ENCODE measurements around the gene SH3BP4.

Gene SH3BP4

DNA sequence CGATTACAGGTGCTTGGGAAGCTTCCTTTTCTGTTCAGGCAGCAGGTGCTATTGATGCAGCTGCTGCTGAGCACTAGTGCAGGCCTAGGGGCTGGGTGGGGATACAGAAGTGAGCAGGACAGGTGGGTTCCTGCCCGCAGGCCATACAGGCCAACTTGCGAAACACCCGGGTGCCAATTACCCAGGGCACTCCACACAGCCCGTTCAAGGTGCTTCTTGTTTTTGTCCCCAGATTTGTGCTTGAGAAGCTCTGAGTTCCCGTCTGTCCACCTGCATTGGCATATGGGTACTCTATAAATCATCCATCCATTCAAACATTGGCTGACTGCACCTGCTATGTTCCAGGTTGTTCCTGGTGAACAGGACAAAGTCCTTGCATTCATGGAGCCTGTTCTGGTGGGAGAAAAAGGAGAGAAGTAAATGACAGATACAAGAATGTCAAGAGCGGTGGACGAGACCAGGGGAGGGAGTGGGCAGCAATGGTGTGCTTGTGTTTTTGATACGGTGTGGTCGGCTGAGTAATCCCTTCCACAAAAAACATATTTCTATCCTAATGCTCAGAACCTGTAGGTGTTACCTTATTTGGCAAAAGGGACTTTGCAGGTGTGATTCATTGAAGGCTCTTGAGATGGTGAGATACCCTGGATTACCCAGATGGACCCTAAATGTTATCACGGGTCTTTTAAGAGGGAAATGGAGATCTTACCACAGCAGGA lies 31.4 kb downstream of the SH3BP4 start:
- DNase-seq = peak; percentile 88

DNA sequence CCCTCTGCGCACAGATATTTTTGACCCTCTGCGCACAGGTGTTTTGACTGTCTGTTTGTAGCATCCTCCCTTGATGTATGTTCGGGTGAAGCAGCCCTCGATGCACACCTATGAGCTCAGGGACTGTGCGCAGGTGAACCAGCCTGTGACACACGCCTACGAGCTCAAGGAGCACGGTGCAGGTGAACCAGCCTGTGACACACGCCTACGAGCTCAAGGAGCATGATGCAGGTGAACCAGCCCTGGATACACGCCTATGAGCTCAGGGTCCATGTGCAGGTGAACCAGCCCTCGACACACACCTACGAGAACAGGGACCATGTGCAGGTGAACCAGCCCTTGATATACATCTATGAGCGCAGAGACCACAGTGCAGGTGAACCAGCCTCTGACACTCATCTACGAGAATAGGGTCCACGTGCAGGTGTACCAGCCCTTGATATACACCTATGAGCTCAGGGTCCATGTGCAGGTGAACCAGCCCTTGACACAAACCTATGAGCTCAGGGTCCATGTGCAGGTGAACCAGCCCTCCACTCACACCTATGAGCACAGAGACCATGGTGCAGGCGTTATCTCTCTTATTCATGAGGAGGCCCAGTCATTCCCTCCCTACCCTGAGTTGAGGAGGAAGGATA lies 33.9 kb downstream of the SH3BP4 start:
- no peak for DNase-seq

DNA sequence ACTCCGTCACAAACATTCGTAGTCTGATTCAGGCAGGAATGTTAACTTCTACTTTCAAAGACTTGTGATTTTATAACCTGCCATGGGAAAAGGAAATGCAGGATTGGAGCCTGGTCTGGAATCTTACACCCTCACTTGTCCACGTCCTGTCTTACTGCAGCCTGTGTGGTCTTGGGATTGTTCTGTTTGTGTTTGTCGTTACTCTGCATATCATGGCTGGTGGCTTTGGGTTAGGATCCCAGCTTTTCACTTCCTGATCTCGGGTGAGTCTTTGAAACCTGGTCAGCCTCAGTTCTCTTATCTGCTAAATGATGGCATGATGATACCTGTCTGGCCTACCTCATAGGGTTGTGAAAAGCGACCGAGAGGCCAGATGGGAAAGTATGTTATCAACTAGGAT lies 34.6 kb downstream of the SH3BP4 start:
- no peak for DNase-seq

DNA sequence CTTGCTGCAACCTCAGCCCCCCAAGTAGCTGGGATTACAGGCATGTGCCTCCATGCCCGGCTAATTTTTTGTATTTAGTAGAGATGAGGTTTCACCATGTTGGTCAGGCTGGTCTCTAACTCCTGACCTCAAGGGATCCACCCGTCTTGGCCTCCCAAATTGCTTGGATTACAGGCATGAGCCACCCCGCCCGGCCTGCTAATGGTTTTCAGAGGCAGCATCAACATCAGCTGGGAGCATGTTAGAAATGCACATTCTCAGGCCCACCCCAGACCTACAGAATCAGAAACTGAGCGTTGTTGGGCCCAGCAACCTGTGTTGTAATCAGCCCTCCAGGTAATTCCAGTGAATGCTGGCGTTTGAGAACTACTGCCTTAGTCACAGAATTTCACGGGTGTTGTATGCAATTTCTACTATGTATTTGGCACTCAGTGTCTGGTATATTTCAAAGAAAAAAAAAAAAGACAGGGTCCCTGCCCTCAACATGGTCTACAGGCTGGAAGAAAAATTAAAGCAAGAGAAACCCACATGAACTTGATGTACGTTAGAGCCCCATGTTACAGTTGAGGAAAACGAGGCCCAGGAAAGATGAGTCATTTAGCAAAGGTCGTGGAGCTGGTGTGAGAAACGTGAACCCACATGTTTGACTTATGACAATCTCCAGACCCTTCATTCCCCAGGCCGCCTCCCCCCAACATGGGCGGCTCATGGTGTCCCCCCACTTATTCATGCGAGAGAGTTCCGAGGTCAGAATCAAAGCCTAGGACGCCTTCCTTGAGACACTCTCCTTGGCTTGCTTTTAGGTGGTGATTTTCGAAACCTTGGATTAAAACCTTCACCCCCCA lies 35.3 kb downstream of the SH3BP4 start:
- no peak for DNase-seq

DNA sequence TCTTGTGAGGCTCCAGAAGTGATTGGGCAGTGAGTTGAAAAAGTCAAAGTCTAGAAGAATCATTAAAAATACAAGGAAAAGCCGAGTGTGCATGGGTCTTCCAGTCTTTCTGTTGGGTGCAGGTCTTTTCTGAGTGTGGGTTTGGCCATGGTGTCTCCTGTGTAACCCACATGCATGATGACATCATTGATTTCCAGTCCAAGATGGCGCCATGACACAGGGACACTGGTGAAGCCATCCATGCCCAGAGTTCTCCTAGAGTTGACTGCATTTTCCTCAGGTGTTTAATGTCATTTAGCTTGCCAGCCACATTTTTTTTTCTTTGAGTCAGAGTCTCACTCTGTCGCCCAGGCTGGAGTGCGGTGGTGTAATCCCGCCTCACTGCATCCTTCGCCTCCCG lies 35.9 kb downstream of the SH3BP4 start:
- no peak for DNase-seq

DNA sequence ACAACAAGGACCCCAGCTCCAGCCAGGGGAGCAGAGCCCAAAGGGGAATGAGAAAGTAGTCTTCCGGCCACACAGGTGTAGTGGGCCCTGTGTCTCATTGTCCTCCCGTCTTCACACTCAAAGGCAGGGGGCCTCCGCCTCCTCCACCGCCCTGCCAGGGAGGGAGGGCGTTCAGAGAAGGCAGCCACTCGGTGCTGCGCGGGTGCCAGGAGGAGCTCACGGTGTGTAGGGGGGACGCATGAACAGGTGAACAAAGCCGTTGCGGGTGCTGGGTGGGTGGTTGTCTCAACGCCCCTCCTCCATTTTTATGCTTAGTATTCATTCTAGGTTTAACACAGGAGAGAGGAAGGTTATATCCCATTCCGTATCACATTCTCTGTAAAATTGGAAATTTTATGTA lies 36.7 kb downstream of the SH3BP4 start:
- no peak for DNase-seq

DNA sequence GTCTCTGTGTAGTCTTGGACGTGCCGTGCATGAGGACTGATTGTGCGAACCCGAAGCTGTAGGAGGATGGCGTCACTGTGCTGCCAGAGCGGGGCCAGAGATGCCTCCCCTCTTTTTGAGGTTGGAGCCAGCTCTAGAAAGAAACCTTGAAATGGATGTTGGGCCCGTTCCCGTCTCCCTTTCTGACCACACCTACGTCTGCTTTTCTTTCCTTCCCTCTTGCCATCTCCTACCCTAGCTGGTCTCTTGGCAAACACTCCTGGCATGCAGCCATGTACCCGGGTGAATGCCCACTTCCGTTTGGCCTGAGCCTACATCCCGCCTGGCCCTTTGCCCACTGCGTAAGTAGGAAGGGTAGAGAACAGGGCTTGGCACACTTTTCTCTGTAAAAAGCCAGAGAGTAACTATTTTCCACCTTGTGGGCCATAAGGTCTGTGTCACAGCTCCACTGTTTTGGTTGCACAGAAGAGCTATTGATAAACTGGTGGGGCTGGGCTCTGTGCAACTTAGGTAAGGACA lies 37.4 kb downstream of the SH3BP4 start:
- DNase-seq = peak; percentile 94

DNA sequence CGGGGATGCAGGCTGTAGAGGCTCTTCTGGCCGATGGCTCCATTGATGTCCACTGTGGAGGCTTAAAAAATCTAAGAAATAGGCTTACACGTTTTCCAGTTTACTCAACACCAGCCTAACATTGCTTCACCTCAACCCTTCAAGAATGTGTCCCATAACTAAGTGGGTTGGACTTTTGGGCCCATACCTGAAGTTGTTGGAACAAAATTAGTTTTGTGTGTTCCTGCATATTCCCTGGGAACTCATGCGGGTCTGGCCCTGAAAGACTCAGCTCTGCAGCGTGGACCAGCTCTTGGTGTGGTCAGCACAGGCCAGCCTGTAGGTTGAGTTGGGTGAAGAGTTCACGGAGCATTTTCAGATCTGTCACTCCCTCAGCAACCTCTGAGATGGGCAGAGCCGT lies 38.5 kb downstream of the SH3BP4 start:
- DNase-seq = no peak

DNA sequence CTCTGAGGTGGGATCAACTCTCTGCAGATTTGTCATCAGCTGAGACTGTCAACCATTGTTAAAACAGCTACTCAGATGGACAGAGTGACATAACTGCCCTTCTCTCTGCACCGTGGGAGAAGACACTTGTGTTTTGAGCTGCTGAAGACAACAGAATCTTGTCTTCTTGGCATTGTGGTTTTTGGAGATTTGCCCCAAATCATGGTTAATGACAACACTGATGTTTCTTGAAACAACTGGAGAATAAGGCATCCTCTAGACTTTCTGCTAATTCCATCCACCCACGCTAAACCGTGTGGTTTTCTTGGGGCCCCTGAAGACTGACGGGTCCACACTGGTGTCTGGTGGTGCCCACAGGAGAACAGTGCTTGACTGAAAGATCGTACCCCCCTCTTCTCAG lies 39.5 kb downstream of the SH3BP4 start:
- no peak for DNase-seq

DNA sequence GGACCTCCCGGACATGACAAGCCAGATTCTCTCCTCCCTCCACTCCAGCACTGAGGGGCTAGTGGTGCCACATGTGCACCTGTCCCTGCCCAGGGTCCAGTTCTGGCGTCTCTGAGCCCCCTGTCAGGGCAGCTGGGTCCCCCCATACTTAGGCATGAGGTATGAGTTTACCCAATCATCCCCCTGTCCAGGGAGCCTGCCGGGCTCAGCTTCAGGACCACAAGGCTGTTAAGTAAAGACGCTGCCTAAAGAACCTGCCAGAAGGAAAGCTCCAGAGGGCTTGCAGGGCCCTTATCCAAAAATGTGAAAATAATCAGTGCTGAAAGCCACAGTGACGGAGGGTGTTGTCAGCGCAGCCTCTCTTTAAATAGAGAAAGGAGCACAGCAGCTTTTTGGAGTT lies 40.0 kb downstream of the SH3BP4 start:
- DNase-seq = no peak

DNA sequence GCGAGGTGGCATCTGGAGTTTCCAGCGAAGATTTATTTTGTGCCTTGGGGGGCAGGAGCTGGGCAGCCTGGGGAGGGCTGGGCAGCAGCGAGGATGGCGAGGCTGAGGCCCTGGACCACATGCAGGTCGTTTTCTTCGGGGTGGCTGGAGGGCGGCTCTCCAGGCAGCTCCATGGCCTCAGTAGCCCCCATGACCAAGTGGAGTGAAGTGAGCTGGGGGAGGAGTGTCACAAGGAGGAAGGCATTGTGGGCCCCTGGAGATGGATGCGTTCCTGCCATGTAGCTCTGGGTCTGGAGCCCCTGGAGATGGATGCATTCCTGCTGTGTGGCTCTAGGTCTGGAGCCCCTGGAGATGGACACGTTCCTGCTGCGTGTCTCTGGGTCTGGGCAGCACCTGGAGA lies 40.4 kb downstream of the SH3BP4 start:
- DNase-seq = no peak

DNA sequence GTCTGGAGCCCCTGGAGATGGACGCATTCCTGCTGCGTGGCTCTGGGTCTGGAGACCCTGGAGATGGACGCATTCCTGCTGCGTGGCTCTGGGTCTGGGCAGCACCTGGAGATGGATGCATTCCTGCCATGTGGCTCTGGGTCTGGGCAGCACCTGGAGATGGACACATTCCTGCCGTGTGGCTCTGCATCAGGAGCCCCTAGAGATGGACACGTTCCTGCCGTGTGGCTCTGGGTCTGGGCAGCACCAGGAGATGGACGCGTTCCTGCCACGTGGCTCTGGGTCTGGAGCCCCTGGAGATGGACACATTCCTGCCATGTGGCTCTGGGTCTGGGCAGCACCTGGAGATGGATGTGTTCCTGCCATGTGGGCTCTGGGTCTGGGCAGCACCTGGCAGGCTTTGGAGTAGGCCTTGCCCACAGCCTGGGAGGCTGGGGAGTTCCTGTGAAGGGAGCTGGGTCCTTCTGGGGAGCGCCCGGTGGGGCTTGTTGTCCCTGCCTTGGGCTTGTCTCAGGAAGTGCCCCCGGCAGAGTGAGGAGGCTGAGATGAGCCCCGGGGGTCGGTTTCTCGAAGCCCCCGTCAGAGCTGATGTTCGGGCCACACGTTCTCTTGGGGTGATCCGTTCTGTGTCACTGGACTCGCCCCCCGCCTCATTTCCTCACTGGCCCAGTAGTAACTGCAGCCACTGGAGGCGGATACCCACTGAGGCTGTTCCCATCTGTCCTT lies 41.0 kb downstream of the SH3BP4 start:
- no peak for DNase-seq

DNA sequence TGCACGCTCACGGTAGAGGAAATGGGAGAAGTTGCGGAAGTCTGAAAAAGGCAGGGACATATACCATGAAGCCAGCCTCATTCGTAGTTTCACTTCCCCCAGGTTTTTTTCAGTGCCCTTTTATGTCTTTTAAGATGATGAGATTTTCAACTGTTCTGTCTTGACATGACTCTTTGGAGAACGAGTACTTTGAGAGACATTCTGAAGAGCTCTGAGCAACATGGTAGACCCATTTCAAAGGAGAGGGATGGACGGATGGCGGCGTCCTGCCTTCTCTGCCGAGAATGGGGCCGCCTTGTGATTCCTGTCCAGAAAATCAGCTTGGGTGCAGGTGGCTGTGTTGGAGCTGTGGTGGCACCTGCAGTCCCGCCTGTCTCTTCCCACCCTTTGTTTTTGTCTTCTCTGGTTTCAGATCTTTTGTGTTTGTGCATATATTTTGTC lies 41.7 kb downstream of the SH3BP4 start:
- DNase-seq = no peak

DNA sequence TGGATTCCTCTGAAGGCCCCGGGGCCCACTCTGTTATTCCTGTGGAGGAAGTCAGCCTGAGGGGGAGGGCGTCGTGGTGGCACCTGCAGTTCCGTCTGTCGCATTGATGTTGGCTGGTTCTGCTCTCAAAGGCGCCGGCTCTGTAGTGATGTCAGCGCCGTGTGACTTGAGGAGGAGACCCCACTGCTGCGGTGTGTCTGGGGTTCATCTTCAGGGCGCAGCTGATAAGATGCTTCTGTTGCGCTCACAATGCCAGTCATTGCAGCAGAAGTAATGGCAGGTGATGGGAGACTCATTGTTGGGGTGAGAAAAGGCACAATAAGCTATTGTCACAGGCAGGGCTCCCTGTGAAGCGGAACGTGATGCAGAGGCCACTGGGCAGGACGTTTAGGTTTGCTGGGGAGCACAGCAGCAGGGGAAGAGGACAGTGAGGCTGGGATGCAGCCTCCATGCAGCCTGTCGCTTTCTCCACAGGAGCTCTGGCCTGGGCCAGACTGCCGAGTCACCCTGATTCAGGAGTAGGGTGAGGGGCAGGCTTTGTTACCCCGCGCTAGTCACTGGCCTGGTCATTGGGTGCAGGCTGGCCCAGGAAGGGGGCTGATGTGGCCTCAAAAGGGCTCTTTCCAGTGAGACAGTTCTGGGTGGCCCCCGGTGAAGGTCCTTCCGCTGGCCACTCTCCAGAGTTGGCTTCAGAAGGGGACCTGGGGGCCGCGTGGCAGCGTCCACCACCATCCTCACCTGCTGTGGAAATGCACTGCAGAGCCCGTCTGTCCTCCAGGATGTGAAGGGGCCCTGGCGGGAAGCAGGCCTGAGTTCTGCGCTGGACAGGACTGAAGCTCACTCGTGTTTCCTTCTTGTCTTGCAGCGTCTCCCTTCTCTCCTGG lies 42.9 kb downstream of the SH3BP4 start:
- no peak for DNase-seq

DNA sequence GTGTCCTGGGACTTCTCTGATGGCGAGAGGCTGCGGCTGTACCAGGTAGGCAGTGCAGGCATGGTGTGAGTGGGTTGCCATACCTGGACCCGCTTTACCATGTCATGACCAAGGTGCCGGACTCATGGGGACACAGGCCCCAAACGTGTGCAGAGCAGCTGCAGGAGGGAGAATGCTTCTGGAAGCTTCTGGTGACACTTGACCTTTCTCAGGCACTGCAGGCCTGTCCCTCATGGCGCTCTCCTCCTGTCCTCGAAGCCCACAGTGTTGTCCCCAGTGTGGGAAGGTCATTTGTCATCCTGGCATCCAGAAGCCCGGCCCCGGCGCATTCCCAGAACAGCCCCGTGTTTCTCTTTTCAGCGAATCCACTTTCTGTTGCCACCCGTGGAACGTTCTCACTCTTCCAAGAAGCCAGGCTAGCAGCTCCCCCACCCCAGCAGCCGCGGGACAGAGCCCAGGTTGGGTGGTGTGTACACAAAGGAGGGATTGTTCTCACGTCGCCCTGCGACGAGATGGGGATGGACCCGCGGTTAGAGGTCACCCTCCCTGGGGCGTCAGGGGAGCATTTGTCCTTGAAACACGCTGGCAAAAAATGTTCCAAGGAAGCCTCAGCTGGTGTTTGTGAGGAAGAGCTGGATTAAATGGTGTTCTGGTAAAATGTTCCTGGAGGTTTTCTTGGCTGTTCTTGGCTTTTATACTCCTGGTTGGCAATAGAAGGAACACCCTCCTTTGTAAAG lies 43.7 kb downstream of the SH3BP4 start:
- no peak for DNase-seq

DNA sequence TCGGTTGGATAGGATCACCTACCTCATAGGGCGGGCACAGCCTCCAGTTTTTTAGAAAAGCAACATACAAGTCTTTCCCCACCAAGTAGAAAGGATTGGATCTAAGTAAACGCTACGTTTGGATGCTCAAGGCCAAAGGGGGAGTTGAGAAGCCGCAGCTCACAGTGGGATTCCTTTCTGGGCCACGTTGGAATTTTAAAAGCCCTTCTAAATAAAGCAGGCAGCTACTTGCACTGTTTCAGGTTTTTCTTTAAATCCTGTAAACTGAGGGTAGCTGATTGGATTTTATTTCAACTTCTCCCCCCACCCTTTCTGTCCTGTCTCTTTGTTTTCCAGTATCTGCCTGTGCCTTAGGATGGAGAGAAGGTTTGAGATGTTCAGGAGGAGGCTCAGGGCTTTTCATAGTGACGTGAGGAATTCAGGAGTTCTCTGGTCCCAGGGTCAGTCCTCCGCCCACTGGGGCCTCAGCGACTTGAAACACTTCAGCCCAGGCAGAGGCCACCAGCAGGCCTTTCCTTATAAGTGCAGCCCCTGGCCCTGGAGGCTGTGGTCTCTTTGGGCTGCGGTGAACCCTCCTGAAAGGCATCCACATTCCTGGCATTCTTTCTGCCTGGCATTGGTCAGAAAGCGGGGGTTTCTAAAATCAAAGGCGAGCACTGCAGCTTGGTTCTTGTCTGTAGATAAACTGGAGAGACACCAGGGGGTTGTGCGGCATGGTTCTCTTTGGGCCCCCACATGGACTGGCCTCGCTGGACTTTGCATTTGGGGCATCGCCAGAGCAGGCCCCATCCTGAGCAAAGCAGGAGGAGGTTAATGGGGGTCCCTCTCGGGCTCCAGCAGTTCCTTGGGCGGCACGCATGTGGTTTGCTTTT lies 44.5 kb downstream of the SH3BP4 start:
- DNase-seq = no peak

DNA sequence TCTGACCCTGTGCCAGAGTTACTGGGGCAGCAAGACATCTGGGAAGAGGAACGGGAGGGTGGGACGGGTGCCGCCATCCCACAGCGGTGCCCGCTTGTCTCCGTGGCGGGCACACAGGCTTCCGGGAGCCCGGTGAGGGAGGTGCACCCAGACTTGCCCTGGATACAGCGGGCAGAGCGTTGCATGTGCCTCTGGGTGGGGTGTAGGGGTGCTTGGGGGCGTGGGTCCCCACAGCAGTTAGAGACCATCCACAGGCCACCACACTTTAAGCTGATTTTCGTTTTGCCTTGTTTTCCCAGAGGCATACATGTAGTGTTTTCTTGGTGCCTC lies 45.1 kb downstream of the SH3BP4 start:
- no peak for DNase-seq

DNA sequence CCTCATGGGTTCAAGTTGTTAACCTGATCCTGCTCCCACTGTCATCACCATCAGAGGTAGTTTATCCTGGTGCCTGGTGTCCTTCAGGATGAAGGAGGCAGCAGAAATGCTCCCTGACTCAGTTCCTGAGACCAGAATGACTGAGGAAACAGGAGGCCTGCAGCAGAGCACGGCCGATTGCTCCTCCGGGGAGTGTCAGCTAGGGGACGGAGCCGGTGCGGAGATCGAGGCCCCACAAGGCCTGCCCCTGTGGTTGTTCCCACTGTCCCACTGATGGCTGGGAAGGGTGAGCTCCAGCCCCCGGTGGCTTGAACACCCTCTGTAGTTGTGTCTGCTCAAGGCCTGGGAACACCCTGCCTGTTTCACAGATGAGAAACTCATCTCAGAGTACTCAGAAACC lies 45.6 kb downstream of the SH3BP4 start:
- DNase-seq = no peak

DNA sequence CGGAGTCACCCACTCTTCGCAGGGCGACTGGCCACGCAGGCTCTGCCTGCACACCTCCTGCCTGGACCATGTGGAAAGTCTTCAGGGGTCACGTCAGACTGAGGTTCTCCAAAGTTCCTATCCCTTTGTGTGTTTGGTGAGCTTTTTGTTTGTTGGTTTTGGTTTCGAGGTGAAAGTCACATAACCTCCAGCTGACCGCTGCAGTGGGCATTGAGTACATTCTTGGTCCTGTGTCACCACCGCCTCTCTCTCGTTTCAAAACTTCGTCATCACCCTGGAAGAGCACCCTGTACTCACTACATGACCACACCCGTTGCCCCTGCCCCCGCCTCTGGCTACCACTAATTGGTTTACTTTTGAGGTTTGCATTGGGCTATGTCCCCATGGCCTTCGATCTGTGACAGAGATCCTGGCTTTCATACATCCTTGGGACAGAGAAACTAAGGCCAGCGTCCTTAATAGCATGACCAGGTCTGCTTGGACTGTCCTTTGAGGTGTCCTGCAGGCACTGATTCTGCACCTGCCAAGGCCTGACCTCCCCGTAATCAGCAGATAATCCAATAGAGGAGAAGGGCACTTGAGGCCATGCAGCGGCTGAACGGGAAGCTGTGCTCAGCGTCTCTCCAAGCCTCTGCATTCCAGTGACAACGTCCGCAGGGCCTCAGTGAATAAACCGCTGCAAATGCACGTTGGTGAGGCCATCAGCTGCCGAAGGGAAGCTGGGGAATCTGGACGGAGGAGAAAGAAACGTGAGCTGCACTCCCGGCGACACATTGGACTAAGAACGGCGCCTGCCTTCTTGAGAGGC lies 46.8 kb downstream of the SH3BP4 start:
- DNase-seq = no peak
